ES-I3 (cell line): ENCODE measurements around the gene IL6ST.
"Not testable (repeated sequence)": the region's sequence is repeated elsewhere in the genome, so short reads cannot be mapped to it uniquely, and the experiment has no call there.

Experiments used
- H3K36me3 ChIP-seq: 2 replicates; pipeline ENCODE4 v1.6.1; 2013; ENCODE audit warnings: mild to moderate bottlenecking, low read length, control low read depth, moderate library complexity; ENCODE audit not compliant: insufficient read depth
- H3K4me1 ChIP-seq: 2 replicates; pipeline ENCODE4 v1.6.1; 2013; ENCODE audit warnings: mild to moderate bottlenecking, control low read depth, low read length; ENCODE audit not compliant: insufficient read depth
- H3K9ac ChIP-seq: 2 replicates; pipeline ENCODE4 v1.6.1; 2013; ENCODE audit warnings: low read depth, mild to moderate bottlenecking, low read length, moderate library complexity
- H3K9me3 ChIP-seq: 2 replicates; pipeline ENCODE4 v1.6.1; 2013; ENCODE audit warnings: mild to moderate bottlenecking, low read length, moderate library complexity; ENCODE audit not compliant: control insufficient read depth, insufficient read depth

IL6ST gene

DNA sequence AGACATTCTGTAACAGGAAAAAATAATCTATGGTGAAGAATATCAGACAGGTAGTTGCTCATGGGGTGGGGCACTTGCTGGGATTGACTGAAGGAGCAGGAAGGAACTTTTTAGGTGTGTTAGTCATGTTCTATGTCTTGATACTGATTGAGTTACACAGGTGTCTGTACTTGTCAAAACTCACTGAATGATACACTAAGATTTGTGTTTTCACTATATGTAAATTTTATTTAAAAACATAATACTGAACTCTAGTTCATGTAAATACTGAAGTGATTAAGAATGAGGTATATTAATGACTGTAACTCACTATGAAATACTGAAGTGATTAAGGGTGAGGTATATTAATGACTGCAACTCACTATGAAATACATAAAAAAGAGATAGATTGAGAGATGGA is 28.5 kb downstream of the IL6ST start:
- H3K4me1 ChIP-seq: no peaks in the 10 kb centered on the region
- H3K9me3 ChIP-seq: no peaks in the 10 kb centered on the region
- H3K9ac ChIP-seq: no peak overlapping the region
- peaks cover under 1% of the 10 kb centered on the region for H3K36me3 ChIP-seq

- no peaks in the 10 kb centered on the region for H3K4me1 ChIP-seq
- H3K9me3 ChIP-seq: no peaks in the 10 kb centered on the region
- peaks cover 3% of the 10 kb centered on the region for H3K36me3 ChIP-seq
- no peak overlapping the region for H3K9ac ChIP-seq
Observed at GRCh38 chr5:55965525-55965924, 29.2 kb downstream of the IL6ST start.

GRCh38 chr5:55960779-55961178 is 34.0 kb downstream of the IL6ST start:
- Histone ChIP-seq H3K9ac (no peak overlapping the region), H3K36me3 (peaks cover 3% of the 10 kb centered on the region), H3K4me1 (no peaks in the 10 kb centered on the region), H3K9me3 (no peaks in the 10 kb centered on the region)

GRCh38 chr5:55959208-55959607 is 35.6 kb downstream of the IL6ST start:
- Histone ChIP-seq H3K4me1 (no peaks in the 10 kb centered on the region), H3K36me3 (peaks cover 3% of the 10 kb centered on the region), H3K9me3 (no peaks in the 10 kb centered on the region), H3K9ac (no peak overlapping the region)

DNA sequence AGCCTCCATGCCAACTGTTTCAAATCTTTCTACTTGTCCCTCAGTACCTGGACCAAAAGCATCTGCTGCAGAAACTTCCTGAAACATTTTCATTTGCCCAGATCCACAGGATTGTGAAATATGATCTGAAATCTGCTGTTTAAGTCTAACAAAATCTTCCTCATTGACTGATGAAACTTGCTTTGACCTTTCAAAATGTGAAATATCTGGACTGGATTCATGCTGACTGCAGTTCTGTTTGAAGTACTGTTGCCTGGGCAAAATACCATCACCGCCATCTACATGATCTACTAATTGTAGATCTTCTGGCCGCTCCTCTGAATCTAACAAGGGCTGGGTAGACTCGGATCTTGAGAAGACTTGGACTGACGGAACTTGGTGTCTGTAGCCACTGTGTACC is 53.6 kb downstream of the IL6ST start:
- H3K4me1 ChIP-seq, H3K36me3 ChIP-seq, H3K9ac ChIP-seq, H3K9me3 ChIP-seq: not testable (repeated sequence)

DNA sequence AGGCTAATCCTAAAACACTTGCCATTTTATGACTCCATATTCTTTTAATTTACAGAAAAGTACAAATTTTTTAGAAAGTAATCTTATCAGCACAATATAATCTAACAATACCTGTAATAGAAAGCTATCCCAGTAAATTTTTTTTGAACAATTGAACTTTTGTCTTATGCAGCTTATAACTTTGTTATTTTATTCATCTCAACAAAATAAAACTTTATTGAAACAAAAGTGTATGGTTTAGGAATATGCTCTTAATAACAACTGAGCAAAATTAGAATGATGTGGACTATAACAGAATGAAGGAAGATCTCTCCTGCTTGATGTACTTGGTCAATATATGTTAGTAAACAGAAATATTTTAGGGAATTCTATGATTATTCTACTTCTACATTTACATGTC is 57.2 kb downstream of the IL6ST start:
- not testable (repeated sequence) for H3K4me1 ChIP-seq, H3K36me3 ChIP-seq, H3K9me3 ChIP-seq, H3K9ac ChIP-seq

- no peaks in the 10 kb centered on the region for H3K36me3 ChIP-seq
- H3K9ac ChIP-seq: no peak overlapping the region
- H3K4me1 ChIP-seq: no peaks in the 10 kb centered on the region
Observed at GRCh38 chr5:55936100-55936693, 58.6 kb downstream of the IL6ST start.

GRCh38 chr5:55935371-55935770 is 59.4 kb downstream of the IL6ST start:
- no peaks in the 10 kb centered on the region for H3K36me3 ChIP-seq
- no peak overlapping the region for H3K9ac ChIP-seq
- no peaks in the 10 kb centered on the region for H3K4me1 ChIP-seq
- no peaks in the 10 kb centered on the region for H3K9me3 ChIP-seq

More at GRCh38 chr5:55936100-55936693, 58.6 kb downstream of the IL6ST start:
- no peaks in the 10 kb centered on the region for H3K9me3 ChIP-seq

DNA sequence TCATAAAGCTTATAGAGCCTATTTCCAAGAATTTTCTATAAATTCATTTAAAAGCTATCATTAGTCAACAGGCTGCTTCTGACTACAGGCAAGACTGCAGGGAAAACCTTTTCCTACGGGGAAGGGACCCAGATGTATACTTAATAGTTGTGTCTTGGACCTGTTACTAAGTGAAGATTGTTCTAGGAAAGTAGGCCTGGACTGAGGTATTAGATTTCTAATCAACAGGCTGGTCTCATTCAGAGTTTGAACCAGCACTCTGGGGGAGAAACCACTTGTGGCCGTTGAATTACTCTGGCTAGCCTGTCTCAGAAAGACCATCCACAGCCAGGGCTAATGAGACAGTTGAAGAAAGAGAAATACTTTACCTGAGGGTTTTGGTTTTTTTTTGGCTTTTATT is 60.0 kb downstream of the IL6ST start:
- Histone ChIP-seq H3K9me3 (no peaks in the 10 kb centered on the region), H3K4me1 (no peaks in the 10 kb centered on the region), H3K36me3 (no peaks in the 10 kb centered on the region), H3K9ac (no peak overlapping the region)

GRCh38 chr5:55934115-55934613 is 60.6 kb downstream of the IL6ST start:
- Histone ChIP-seq H3K9me3 (no peaks in the 10 kb centered on the region), H3K36me3 (no peaks in the 10 kb centered on the region), H3K4me1 (no peaks in the 10 kb centered on the region), H3K9ac (no peak overlapping the region)

DNA sequence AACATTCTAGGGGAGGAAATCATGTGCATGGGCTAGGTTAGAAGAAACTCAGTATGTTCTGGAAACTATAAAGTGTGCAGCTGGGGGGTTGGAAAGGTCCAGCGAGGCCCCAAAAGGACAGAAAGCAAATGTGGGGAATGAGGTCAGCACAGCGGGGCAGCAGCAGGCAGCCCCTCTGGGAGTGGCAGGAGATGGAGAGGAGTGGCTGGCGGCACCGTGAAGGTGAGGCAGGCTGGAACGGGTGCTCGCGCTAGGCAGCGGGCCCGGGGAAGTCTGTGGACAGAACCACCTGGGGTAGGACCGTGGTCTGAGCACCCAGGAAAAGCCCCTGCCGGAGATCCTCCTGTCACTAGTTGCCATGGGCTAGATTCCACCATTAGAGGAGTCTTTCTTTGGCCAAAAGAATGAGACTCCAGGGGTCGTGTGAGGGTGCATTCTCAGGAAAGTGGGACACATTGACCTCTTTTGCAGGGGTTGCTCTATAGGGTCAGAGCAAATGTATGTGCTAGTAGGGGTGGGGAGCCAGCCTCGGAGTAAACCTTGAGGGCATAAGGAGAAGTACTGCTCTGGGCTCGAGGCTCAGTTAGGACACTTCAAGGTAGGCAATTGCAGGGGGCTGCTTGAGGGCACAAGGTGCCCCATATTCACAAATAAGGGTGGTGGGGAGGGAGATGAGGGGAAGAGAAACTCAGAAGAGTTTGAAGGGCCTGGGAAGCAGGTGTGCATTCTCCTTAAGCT is 61.2 kb downstream of the IL6ST start:
- Histone ChIP-seq H3K4me1 (no peaks in the 10 kb centered on the region), H3K9ac (no peak overlapping the region), H3K36me3 (no peaks in the 10 kb centered on the region), H3K9me3 (no peaks in the 10 kb centered on the region)

- Histone ChIP-seq H3K4me1 (no peaks in the 10 kb centered on the region), H3K9ac (no peak overlapping the region)
Observed at GRCh38 chr5:55932700-55933099, 62.1 kb downstream of the IL6ST start.

GRCh38 chr5:55929020-55929799 is 65.6 kb downstream of the IL6ST start:
- no peaks in the 10 kb centered on the region for H3K4me1 ChIP-seq
- H3K9me3 ChIP-seq: no peaks in the 10 kb centered on the region
- no peak overlapping the region for H3K9ac ChIP-seq
- H3K36me3 ChIP-seq: no peaks in the 10 kb centered on the region

More at GRCh38 chr5:55932700-55933099, 62.1 kb downstream of the IL6ST start:
- H3K36me3 ChIP-seq: no peaks in the 10 kb centered on the region
- no peaks in the 10 kb centered on the region for H3K9me3 ChIP-seq

DNA sequence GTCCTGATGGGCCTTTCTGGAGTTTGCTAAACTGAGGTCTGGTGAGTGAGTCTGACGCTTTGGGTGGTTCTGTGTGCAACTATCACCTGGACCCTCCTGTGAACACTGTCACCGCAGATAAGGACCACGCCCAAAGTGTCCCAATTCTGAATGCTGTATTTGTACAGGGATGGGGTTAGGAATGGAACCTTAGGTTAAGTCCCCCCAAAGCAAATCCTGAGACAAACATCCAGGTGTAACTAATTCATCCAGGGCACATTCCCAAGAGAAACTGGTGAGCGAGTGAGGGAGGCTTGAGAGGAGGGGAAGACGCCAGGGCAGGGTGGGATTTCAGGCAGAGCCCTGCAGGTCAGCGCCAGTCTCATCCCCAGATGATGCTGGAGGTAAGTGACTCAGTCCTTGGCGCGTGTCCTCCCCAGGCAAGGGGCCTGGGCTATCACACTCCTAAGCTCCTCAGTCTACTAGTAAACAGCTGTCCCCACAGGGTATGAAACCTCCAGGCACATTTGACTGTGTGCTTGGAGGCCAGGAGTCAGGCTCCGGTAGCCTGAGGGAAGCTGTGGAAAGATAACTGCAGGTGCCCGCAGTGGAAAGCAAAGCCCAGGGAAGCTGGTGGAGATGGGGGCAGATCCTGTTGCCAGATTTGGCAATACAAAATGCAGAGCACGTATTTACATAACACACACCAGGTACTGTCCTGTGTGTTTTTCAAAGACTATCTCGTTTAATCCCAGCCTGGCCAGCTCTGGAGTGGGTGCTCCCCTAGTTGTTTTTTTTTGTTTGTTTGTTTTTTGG is 66.7 kb downstream of the IL6ST start:
- Histone ChIP-seq H3K9ac (no peak overlapping the region), H3K4me1 (0 out of 2 replicates have a peak, but pooled peaks cover 3% of the 10 kb centered on the region), H3K36me3 (no peaks in the 10 kb centered on the region), H3K9me3 (no peaks in the 10 kb centered on the region)
